Esophagus squamous epithelium (tissue), 5 donors: ENCODE results near the gene AVL9. TPM values are rescaled to one million over a fixed set of nuclear protein-coding genes. Genes with fewer than 3 reads are reported as not detected.

ENCODE experiments used
- DNase-seq: peaks from one replicate; lab custom pipeline; 2025; lab: John Stamatoyannopoulos, UW
- H3K27ac ChIP-seq, 4 donors: fragments of 200-600 bp; sonication (generic); one replicate each; pipeline ENCODE4 v1.5.1; 2016 to 2019; ENCODE audit warnings: mild to moderate bottlenecking in 1 of 4
- H3K27me3 ChIP-seq, 4 donors: fragments of 200-600 bp; sonication (generic); 1 replicate in 3 of 4; 2 replicates in 1 of 4; pipeline versions ENCODE4 v1.5.1 to v1.6.0; 2017 to 2021; ENCODE audit warnings: antibody characterized with exemption in 1 of 4
- H3K36me3 ChIP-seq, 3 donors: fragments of 200-600 bp; sonication (generic); one replicate each; pipeline ENCODE4 v1.5.1; 2016 to 2019
- H3K4me1 ChIP-seq, 3 donors: fragments of 200-600 bp; sonication (generic); one replicate each; pipeline ENCODE4 v1.5.1; 2017 to 2019
- H3K4me3 ChIP-seq, 4 donors: fragments of 200-600 bp; sonication (generic); 1 replicate in 3 of 4; 2 replicates in 1 of 4; pipeline ENCODE4 v1.5.1; 2016 to 2019; ENCODE audit warnings: mild to moderate bottlenecking in 2 of 4, moderate library complexity in 1 of 4
- H3K9me3 ChIP-seq, 3 donors: fragments of 200-600 bp; sonication (generic); one replicate each; pipeline ENCODE4 v1.5.1; 2016 to 2019
- CTCF ChIP-seq, 6 experiments: fragments of 450-650 bp in 4 of 6; fragments of 200-600 bp in 2 of 6; sonication (generic) in 2 of 6; IDR thresholded peaks; one replicate each; pipeline ENCODE4 v1.5.1; 2016 to 2019; ENCODE audit warnings: antibody characterized with exemption in 6 of 6, mild to moderate bottlenecking in 4 of 6, moderate library complexity in 4 of 6
- POLR2A ChIP-seq, 4 donors: fragments of 450-650 bp; IDR thresholded peaks; one replicate each; pipeline ENCODE4 v1.6.1; 2017; ENCODE audit warnings: antibody characterized with exemption in 4 of 4, mild to moderate bottlenecking in 4 of 4, moderate library complexity in 3 of 4
- WGBS, 2 donors: methylation state at CpG; one replicate each; pipeline ENCODE4 v1.1.5; 2018; 5-methylcytosine and 5-hydroxymethylcytosine counted together
- intact Hi-C: fragments of 100-400 bp; cut with DNase I; formaldehyde crosslinking; loops from one replicate; pipeline ENCODE4 v1.15.0; 2022
- total RNA-seq, 4 donors: library from RNA; depleted of rRNA; stranded (reverse); fragments of >200 nt; gene quantifications; one replicate each; pipeline ENCODE4 v1.1.0, GENCODE V29; 2016
- donor health status: DM: yes; HTN: yes; CAD: no.

AVL9 gene
- total RNA-seq: 10 to 100 TPM; 15.7 to 26.1 (median 21.6) TPM

GRCh38 chr7:32495298-32496051 lies at the start of gene AVL9:
Gene AVL9, plus strand, starts transcription at chr7:32495489. Its CDS starts 221 bp downstream, at chr7:32495710.
- H3K27ac ChIP-seq: peak within 1 kb of the TSS; percentile 97 to 99 (median 98)
- WGBS, 2 donors: 0 to 3% methylated on average over 6 to 17 of the region's 67 CpGs
- no peaks in the 10 kb centered on the region for H3K27me3 ChIP-seq
- TF ChIP-seq POLR2A (IDR thresholded peaks at IDR 0.05) (peak in 3 of 4 donors; percentile 46 to 94 (median 80)), CTCF (IDR thresholded peaks at IDR 0.05) (no peak)
- H3K9me3 ChIP-seq: no peaks in the 10 kb centered on the region
- DNase-seq: peak; percentile 90
- intact Hi-C loops: no loop called here
- H3K4me3 ChIP-seq: peak within 1 kb of the TSS; percentile 96 to 100 (median 99)
- peaks cover 0 to 11% (median 0%) of the 10 kb centered on the region in 3 donors for H3K36me3 ChIP-seq
- peaks cover 12 to 40% (median 15%) of the 10 kb centered on the region in 3 donors for H3K4me1 ChIP-seq

DNA sequence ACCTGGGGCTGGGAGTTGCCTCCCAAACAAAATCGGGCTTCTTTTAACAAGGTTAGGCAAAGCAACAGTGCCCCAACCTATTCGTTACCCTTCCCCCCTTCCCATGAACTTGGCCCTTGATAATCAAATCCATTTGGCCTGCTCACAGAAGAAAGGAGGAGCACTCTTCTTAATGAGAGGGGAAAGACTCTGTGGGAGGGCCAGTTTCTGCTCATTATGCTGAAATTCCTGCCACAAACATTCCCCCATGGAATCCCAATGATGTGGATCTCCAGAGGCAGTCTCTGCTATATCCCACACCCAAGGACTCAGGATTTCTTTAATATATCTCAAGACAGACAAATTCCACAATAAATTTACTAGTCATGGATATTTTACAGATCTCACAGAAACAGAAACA lies 48.1 kb upstream of the AVL9 start:
- intact Hi-C loops: no loop called here
- no peaks in the 10 kb centered on the region for H3K9me3 ChIP-seq
- TF ChIP-seq POLR2A (IDR thresholded peaks at IDR 0.05): no peak
- TF ChIP-seq CTCF (IDR thresholded peaks at IDR 0.05): no peak
- H3K27me3 ChIP-seq: no peaks in the 10 kb centered on the region
- no peak overlapping the region for H3K4me3 ChIP-seq
- WGBS, 2 donors: 64 to 67% methylated on average over 2 of the region's 2 CpGs
- no peaks in the 10 kb centered on the region for H3K36me3 ChIP-seq
- no peak for DNase-seq
- no peak overlapping the region for H3K27ac ChIP-seq
- H3K4me1 ChIP-seq: no peaks in the 10 kb centered on the region

DNA sequence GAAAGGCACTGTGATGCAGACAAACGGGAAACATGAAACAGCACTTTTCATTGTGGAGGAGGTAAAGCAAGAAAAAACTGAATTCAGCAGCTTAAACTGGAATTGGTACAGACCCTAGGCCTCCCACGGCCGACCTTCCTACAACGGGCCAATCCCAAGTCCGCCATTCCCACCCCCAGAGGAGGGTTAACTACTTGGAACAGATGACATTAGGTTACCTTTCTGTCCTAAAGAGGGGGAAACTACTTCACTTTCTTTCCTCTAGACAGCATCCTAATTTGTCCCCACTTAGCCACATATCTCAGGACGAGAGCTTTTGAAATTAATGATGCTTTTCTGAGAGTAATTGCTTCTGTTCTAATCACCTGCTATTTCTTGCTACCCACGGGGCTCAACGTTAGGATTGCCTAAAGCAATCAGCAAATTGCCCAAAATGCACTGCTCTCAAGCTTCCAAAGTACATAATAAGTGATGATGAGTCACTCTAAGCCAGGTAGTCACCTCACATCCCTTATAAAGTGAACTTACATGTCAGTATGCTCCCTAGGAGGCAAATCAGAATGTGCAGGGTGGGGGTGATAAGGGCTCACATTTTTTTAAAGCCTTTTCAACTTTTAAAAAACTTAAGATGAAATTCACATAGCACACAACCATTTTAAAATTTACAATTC lies 41.8 kb upstream of the AVL9 start:
- DNase-seq: no peak
- TF ChIP-seq POLR2A (IDR thresholded peaks at IDR 0.05): no peak
- TF ChIP-seq CTCF (IDR thresholded peaks at IDR 0.05): no peak
- Histone ChIP-seq H3K27me3 (peaks cover 0 to 3% (median 0%) of the 10 kb centered on the region in 4 donors), H3K4me3 (no peak overlapping the region), H3K27ac (no peak overlapping the region), H3K36me3 (no peaks in the 10 kb centered on the region), H3K9me3 (no peaks in the 10 kb centered on the region), H3K4me1 (no peaks in the 10 kb centered on the region)
- intact Hi-C loops: no loop called here
- 43 to 53% methylated on average over 8 of the region's 8 CpGs for WGBS, 2 donors

DNA sequence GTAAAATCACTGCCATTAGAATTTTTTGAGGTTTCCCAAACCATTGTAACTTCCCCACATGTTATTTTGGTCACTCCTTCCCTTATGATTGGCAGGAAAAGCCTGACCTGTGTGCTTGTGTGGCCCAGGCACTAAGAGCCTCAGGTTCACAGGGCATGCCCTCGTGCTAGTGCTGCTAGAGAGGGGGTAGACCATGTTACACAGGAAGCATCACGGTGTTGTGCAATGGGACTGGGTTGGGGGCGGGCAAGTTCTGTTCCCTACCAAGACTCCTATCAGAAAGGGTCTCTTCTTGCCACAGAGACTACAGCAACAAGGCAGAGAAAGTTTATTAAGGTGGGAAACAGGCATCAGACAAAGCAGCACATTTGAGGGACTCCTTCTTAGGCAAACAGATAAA lies 37.3 kb upstream of the AVL9 start:
- Histone ChIP-seq H3K36me3 (no peaks in the 10 kb centered on the region), H3K4me1 (no peaks in the 10 kb centered on the region), H3K9me3 (no peaks in the 10 kb centered on the region), H3K4me3 (no peak overlapping the region), H3K27ac (no peak overlapping the region), H3K27me3 (no peaks in the 10 kb centered on the region)
- intact Hi-C loops: no loop called here
- 39 to 44% methylated on average over 3 of the region's 3 CpGs for WGBS, 2 donors
- TF ChIP-seq CTCF (IDR thresholded peaks at IDR 0.05) (no peak), POLR2A (IDR thresholded peaks at IDR 0.05) (no peak)
- DNase-seq: no peak

GRCh38 chr7:32459788-32460187 lies 35.5 kb upstream of the AVL9 start:
- intact Hi-C loops: no loop called here
- no peak overlapping the region for H3K27ac ChIP-seq

More at GRCh38 chr7:32459788-32460187, 35.5 kb upstream of the AVL9 start:
- TF ChIP-seq POLR2A (IDR thresholded peaks at IDR 0.05) (no peak), CTCF (IDR thresholded peaks at IDR 0.05) (no peak)
- no peaks in the 10 kb centered on the region for H3K9me3 ChIP-seq
- no peaks in the 10 kb centered on the region for H3K4me1 ChIP-seq
- H3K36me3 ChIP-seq: no peaks in the 10 kb centered on the region
- DNase-seq: no peak
- no peak overlapping the region for H3K4me3 ChIP-seq
- no peaks in the 10 kb centered on the region for H3K27me3 ChIP-seq
- 80 to 84% methylated on average over 2 of the region's 2 CpGs for WGBS, 2 donors
